Vagina (tissue), 2 donors: ENCODE measurements around the gene CEP250.

ENCODE experiments used
- CTCF ChIP-seq, 3 experiments: fragments of 450-650 bp in 2 of 3; fragments of 200-600 bp in 1 of 3; sonication (generic) in 1 of 3; IDR thresholded peaks; one replicate each; pipeline ENCODE4 v1.5.1; 2017 to 2019; ENCODE audit warnings: antibody characterized with exemption in 3 of 3, mild to moderate bottlenecking in 2 of 3, moderate library complexity in 2 of 3
- POLR2AphosphoS5 ChIP-seq, 2 donors: sonication (generic); formaldehyde crosslinking; IDR thresholded peaks; one replicate each; pipeline ENCODE4 v1.9.0; 2017; ENCODE audit warnings: antibody characterized with exemption in 2 of 2, mild to moderate bottlenecking in 2 of 2, low read depth in 1 of 2; ENCODE audit not compliant: insufficient read depth in 1 of 2

GRCh38 chr20:35523298-35523888 is 68.0 kb downstream of the CEP250 start:
- TF ChIP-seq CTCF (IDR thresholded peaks at IDR 0.05) (no peak), POLR2AphosphoS5 (IDR thresholded peaks at IDR 0.05; ENCODE audit: insufficient read depth in 1 of 2, low read depth in 1 of 2) (no peak)
